Prostate gland (tissue), 2 donors: ENCODE measurements around the gene MUC20.

Source experiments
- CTCF ChIP-seq, 4 experiments: fragments of 200-600 bp in 2 of 4; fragments of 450-650 bp in 2 of 4; sonication (generic) in 2 of 4; IDR thresholded peaks; 1 replicate in 3 of 4; 2 replicates in 1 of 4; pipeline ENCODE4 v1.5.1; 2016 to 2019; ENCODE audit warnings: antibody characterized with exemption in 4 of 4, mild to moderate bottlenecking in 2 of 4, moderate library complexity in 2 of 4
- POLR2A ChIP-seq: fragments of 450-650 bp; IDR thresholded peaks from one replicate; pipeline ENCODE4 v1.6.1; 2016; ENCODE audit warnings: antibody characterized with exemption, mild to moderate bottlenecking
- POLR2AphosphoS5 ChIP-seq: sonication (generic); formaldehyde crosslinking; IDR thresholded peaks from one replicate; pipeline ENCODE4 v1.6.1; 2017; ENCODE audit warnings: antibody characterized with exemption

- no peak for TF ChIP-seq CTCF (IDR thresholded peaks at IDR 0.05)
- TF ChIP-seq POLR2A = no peak
- no peak for TF ChIP-seq POLR2AphosphoS5
These were observed 39.8 kb downstream of the MUC20 start for GRCh38 chr3:195760345-195761122.
